IMR-90 (cell line): ENCODE data around the gene KTI12. TPM values are rescaled to one million over a fixed set of nuclear protein-coding genes. Genes with fewer than 3 reads are reported as not detected.
A peak's percentile ranks its signal among the peaks of the same experiment; 100 is the strongest.

Experiments
- ATAC-seq: fragments of 200-7000 bp; cut with Tn5 transposase; 2 replicates; pipeline ENCODE4 v1.9.1; 2020; ENCODE audit warnings: low read depth, mild to moderate bottlenecking, moderate library complexity
- Bru-seq: library from RNA; stranded (reverse); fragments of 400-500 nt; gene quantifications from one replicate; lab custom pipeline; 2021; lab: Mats Ljungman, UMichigan
- BruChase-seq, 2 experiments: library from RNA; stranded (reverse); fragments of 400-500 nt; gene quantifications; one replicate each; lab custom pipeline; 2021; lab: Mats Ljungman, UMichigan
- BruUV-seq: library from RNA; stranded (reverse); fragments of 400-500 nt; replicated peaks from 2 replicates; lab custom pipeline; 2021; lab: Mats Ljungman, UMichigan
- CTCF ChIA-PET: fragments of 300-600 bp; formaldehyde crosslinking; extraction: SDS; loops from one replicate; lab custom pipeline; 2021; ENCODE audit warnings: antibody characterized with exemption; lab: Yijun Ruan, JAX
- POLR2A ChIA-PET: fragments of 300-600 bp; sonication (Branson Sonifier 250); formaldehyde crosslinking; loops from one replicate; lab custom pipeline; 2022; ENCODE audit warnings: antibody characterized with exemption; ENCODE audit not compliant: unreplicated experiment; lab: Charles Lee
- DNase-seq: peaks from one replicate; pipeline ENCODE4 v3.0.0; 2013
- H2AFZ ChIP-seq: replicated peaks from 2 replicates; pipeline ENCODE3; 2013; ENCODE audit warnings: low read length, mild to moderate bottlenecking; ENCODE audit not compliant: poor library complexity
- H2AK5ac ChIP-seq: 2 replicates; pipeline ENCODE4 v1.6.1; 2013; ENCODE audit warnings: low read depth, low read length, inconsistent platforms
- H2AK9ac ChIP-seq: replicated peaks from 2 replicates; pipeline ENCODE3; 2013; ENCODE audit warnings: mild to moderate bottlenecking, low read depth, low read length, moderate library complexity; ENCODE audit not compliant: poor library complexity
- H2BK120ac ChIP-seq: 2 replicates; pipeline ENCODE4 v1.6.1; 2013; ENCODE audit warnings: low read depth, low read length, inconsistent platforms
- H2BK15ac ChIP-seq: 3 replicates; pipeline ENCODE4 v1.6.1; 2013; ENCODE audit warnings: low read depth, low read length, inconsistent platforms
- H2BK20ac ChIP-seq: 2 replicates; pipeline ENCODE4 v1.6.1; 2013; ENCODE audit warnings: low read depth, mild to moderate bottlenecking, inconsistent platforms, low read length, moderate library complexity
- H2BK5ac ChIP-seq: 2 replicates; pipeline ENCODE4 v1.6.1; 2013; ENCODE audit warnings: mild to moderate bottlenecking, low read depth, low read length, inconsistent platforms; ENCODE audit not compliant: poor library complexity, severe bottlenecking
- H3K14ac ChIP-seq: replicated peaks from 2 replicates; pipeline ENCODE4 v1.6.1; 2013; ENCODE audit warnings: low read depth, low read length, inconsistent platforms
- H3K18ac ChIP-seq: 2 replicates; pipeline ENCODE4 v1.6.1; 2013; ENCODE audit warnings: low read depth, low read length, control low read depth
- H3K23ac ChIP-seq: 2 replicates; pipeline ENCODE4 v1.6.1; 2013; ENCODE audit warnings: low read depth, low read length, inconsistent platforms
- H3K27ac ChIP-seq: 2 replicates; pipeline ENCODE4 v1.5.1; 2013; ENCODE audit warnings: mild to moderate bottlenecking, control low read depth, low read length; ENCODE audit not compliant: insufficient read depth
- H3K27me3 ChIP-seq: 2 replicates; pipeline ENCODE4 v1.6.1; 2013; ENCODE audit warnings: low read length; ENCODE audit not compliant: control insufficient read depth, insufficient read depth
- H3K36me3 ChIP-seq: 2 replicates; pipeline ENCODE4 v1.6.1; 2013; ENCODE audit warnings: low read length, mixed read lengths; ENCODE audit not compliant: control insufficient read depth, insufficient read depth
- H3K4ac ChIP-seq: 2 replicates; pipeline ENCODE4 v1.6.1; 2013; ENCODE audit warnings: low read depth, low read length, inconsistent platforms
- H3K4me1 ChIP-seq: 2 replicates; pipeline ENCODE4 v1.6.1; 2013; ENCODE audit warnings: low read length, mixed read lengths; ENCODE audit not compliant: control insufficient read depth, insufficient read depth
- H3K4me2 ChIP-seq: 2 replicates; pipeline ENCODE4 v1.6.1; 2013; ENCODE audit warnings: low read depth, mild to moderate bottlenecking, control low read depth, low read length, moderate library complexity
- H3K4me3 ChIP-seq: 2 replicates; pipeline ENCODE4 v1.5.1; 2013; ENCODE audit warnings: low read depth, mild to moderate bottlenecking, control low read depth, low read length, moderate library complexity; ENCODE audit not compliant: insufficient read depth
- H3K56ac ChIP-seq: 2 replicates; pipeline ENCODE4 v1.6.1; 2013; ENCODE audit warnings: low read length, inconsistent platforms; ENCODE audit not compliant: insufficient read depth; ENCODE audit errors: extremely low read depth
- H3K79me1 ChIP-seq, 2 experiments: 2 replicates each; pipeline ENCODE4 v1.6.1; 2013; ENCODE audit warnings: low read length in 2 of 2, inconsistent platforms in 1 of 2, low read depth in 1 of 2
- H3K9ac ChIP-seq: 2 replicates; pipeline ENCODE4 v1.6.1; 2013; ENCODE audit warnings: low read depth, low read length, control low read depth
- H3K9me1 ChIP-seq: 2 replicates; pipeline ENCODE4 v1.6.1; 2013; ENCODE audit warnings: low read length, inconsistent platforms; ENCODE audit not compliant: insufficient read depth
- H3K9me3 ChIP-seq: 2 replicates; pipeline ENCODE4 v1.6.1; 2013; ENCODE audit warnings: low read length; ENCODE audit not compliant: control insufficient read depth, insufficient read depth
- H4K20me1 ChIP-seq: 2 replicates; pipeline ENCODE4 v1.6.1; 2013; ENCODE audit warnings: low read length, inconsistent platforms; ENCODE audit not compliant: insufficient read depth
- H4K5ac ChIP-seq: 2 replicates; pipeline ENCODE4 v1.6.1; 2013; ENCODE audit warnings: mild to moderate bottlenecking, low read depth, low read length, control low read depth
- H4K8ac ChIP-seq, 2 experiments: 2 replicates each; pipeline ENCODE4 v1.6.1; 2013; ENCODE audit warnings: low read depth in 2 of 2, low read length in 2 of 2, control low read depth in 1 of 2, inconsistent platforms in 1 of 2
- H4K91ac ChIP-seq: 2 replicates; pipeline ENCODE4 v1.6.1; 2013; ENCODE audit warnings: low read depth, low read length, inconsistent platforms; ENCODE audit not compliant: insufficient read depth
- BHLHE40 ChIP-seq: fragments of 150-350 bp; IDR thresholded peaks from 2 replicates; pipeline ENCODE4 v1.6.1; 2016; ENCODE audit warnings: mild to moderate bottlenecking, low read depth, low read length
- MXI1 ChIP-seq: IDR thresholded peaks from 2 replicates; pipeline ENCODE4 v1.6.1; 2012; ENCODE audit warnings: low read depth, mild to moderate bottlenecking, low read length, moderate library complexity, borderline replicate concordance
- POLR2A ChIP-seq: IDR thresholded peaks from 2 replicates; pipeline ENCODE4 v1.6.1; 2012; ENCODE audit warnings: mild to moderate bottlenecking, low read depth, low read length
- RAD21 ChIP-seq: IDR thresholded peaks from 2 replicates; pipeline ENCODE4 v1.6.1; 2012; ENCODE audit warnings: low read length, improper control_type of control experiment
- WGBS, 2 experiments: methylation state at CpG; one replicate each; pipeline versions ENCODE4 v1.1.5 to v1.1.7; 2013; ENCODE audit warnings: missing lambda C conversion rate in 2 of 2; ENCODE audit not compliant: insufficient read length in 1 of 2; ENCODE audit errors: extremely low coverage in 2 of 2; 5-methylcytosine and 5-hydroxymethylcytosine counted together
- dilution Hi-C: fragments of 300-500 bp; cut with HindIII; formaldehyde crosslinking; loops from one replicate; pipeline ENCODE4 v1.14.3; 2018; ENCODE audit warnings: low sequenced_read_pairs; ENCODE audit not compliant: unreplicated experiment
- in situ Hi-C: fragments of 300-500 bp; cut with MboI; formaldehyde crosslinking; loops from 3 replicates; pipeline ENCODE4 v1.14.3; 2019; ENCODE audit warnings: low sequenced_read_pairs, inconsistent platforms, mixed read lengths
- intact Hi-C: fragments of 100-400 bp; cut with micrococcal nuclease; formaldehyde crosslinking; loops from 2 replicates; pipeline ENCODE4 v1.10.0; 2022
- long read RNA-seq: library from polyadenylated mRNA; unstranded; transcript quantifications from one replicate; pipeline ENCODE4 v2.0.0, GENCODE V29; 2021; ENCODE audit not compliant: unreplicated experiment
- polyA plus RNA-seq, 3 experiments: library from polyadenylated mRNA; depleted of rRNA; stranded (reverse); fragments of >200 nt; gene quantifications; 2 replicates each; pipeline ENCODE4 v1.2.3, GENCODE V29; 2012; ENCODE audit warnings: low replicate concordance in 1 of 3
- total RNA-seq: library from RNA; depleted of rRNA; stranded (reverse); fragments of >200 nt; gene quantifications from 2 replicates; pipeline ENCODE4 v1.2.3, GENCODE V29; 2012; rRNA removed
- TF ChIP-seq, protein P1 (sequence below): fragments of 150-350 bp; IDR thresholded peaks from 2 replicates; pipeline ENCODE4 v1.6.1; 2017; ENCODE audit warnings: mild to moderate bottlenecking, antibody characterized with exemption, low read length, low read depth

Gene KTI12
- 13.1 and 15.2 TPM in 2 replicates for total RNA-seq
- polyA plus RNA-seq (2012; rRNA removed): 16.3 and 18.3 TPM in 2 replicates
- 13.6 and 18.8 TPM in 2 replicates for polyA plus RNA-seq (2012; cell fraction: cytosol; rRNA removed)
- polyA plus RNA-seq (2012; cell fraction: nucleus; rRNA removed; ENCODE audit: low replicate concordance): 11.6 and 16.9 TPM in 2 replicates
- percentile 74 among the genes with signal in this experiment for Bru-seq, nascent RNA
- BruChase-seq, experiment 1, labeled RNA remaining after a 6-hour chase: percentile 71 among the genes with signal in this experiment
- percentile 67 among the genes with signal in this experiment for BruChase-seq, experiment 2, labeled RNA remaining after a 2-hour chase
- long read RNA-seq, transcript KTI12-201 (1 exons, 1,714 nt): major isoform, 26 of 26 reads
- long read RNA-seq, partial matches to known transcripts: 0 of 26 reads
- long read RNA-seq, other reads (novel, unspliced or antisense): 0 of 26 reads

GRCh38 chr1:52033190-52034049 is at the start of gene KTI12:
Gene KTI12, minus strand, starts transcription at chr1:52033810. Its CDS starts 49 bp downstream, at chr1:52033761.
- 0 out of 2 replicates have a peak within 1 kb of the TSS, but pooled peaks have one; percentile 4 for H2BK120ac ChIP-seq
- H3K27ac ChIP-seq: peak within 1 kb of the TSS; percentile 93
- peaks cover 18% of the 10 kb centered on the region for H4K20me1 ChIP-seq
- H3K56ac ChIP-seq: peak within 1 kb of the TSS; percentile 72
- peak within 1 kb of the TSS; percentile 59 for H2AK9ac ChIP-seq
- peak within 1 kb of the TSS; percentile 87 for H3K14ac ChIP-seq
- H4K8ac ChIP-seq: peak within 1 kb of the TSS; percentile 86 to 99
- TF ChIP-seq BHLHE40 (no peak), POLR2A (peak; percentile 74), MXI1 (peak; percentile 86; the same call in 1 of the 2 replicates), RAD21 (no peak)
- TF ChIP-seq, protein P1, sequence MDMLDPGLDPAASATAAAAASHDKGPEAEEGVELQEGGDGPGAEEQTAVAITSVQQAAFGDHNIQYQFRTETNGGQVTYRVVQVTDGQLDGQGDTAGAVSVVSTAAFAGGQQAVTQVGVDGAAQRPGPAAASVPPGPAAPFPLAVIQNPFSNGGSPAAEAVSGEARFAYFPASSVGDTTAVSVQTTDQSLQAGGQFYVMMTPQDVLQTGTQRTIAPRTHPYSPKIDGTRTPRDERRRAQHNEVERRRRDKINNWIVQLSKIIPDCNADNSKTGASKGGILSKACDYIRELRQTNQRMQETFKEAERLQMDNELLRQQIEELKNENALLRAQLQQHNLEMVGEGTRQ: 0 out of 2 replicates have a peak, but pooled peaks have one; percentile 24
- H3K9ac ChIP-seq: peak within 1 kb of the TSS; percentile 83
- intact Hi-C loops: no loop called here
- H3K27me3 ChIP-seq: no peaks in the 10 kb centered on the region
- POLR2A ChIA-PET: no interaction called here
- H3K18ac ChIP-seq: peak within 1 kb of the TSS; percentile 32
- H2AFZ ChIP-seq: peak within 1 kb of the TSS; percentile 99
- ATAC-seq: peak; percentile 85
- dilution Hi-C loops: no loop called here
- H3K4me1 ChIP-seq: peaks cover 7% of the 10 kb centered on the region
- peak within 1 kb of the TSS; percentile 90 for H3K4me3 ChIP-seq
- H2AK5ac ChIP-seq: peak within 1 kb of the TSS; percentile 96
- no peak within 1 kb of the TSS for H2BK20ac ChIP-seq
- H3K4ac ChIP-seq: peak within 1 kb of the TSS; percentile 76
- H4K91ac ChIP-seq: peak within 1 kb of the TSS; percentile 51; the same call in 1 of the 2 replicates
- no peak within 1 kb of the TSS for H2BK15ac ChIP-seq
- peaks cover 19 to 50% of the 10 kb centered on the region in 2 experiments for H3K79me1 ChIP-seq
- in situ Hi-C loops: no loop called here
- H3K23ac ChIP-seq: peak within 1 kb of the TSS; percentile 82
- H4K5ac ChIP-seq: peak within 1 kb of the TSS; percentile 90
- peak within 1 kb of the TSS; percentile 90 for H2BK5ac ChIP-seq
- H3K4me2 ChIP-seq: peak within 1 kb of the TSS; percentile 83
- H3K36me3 ChIP-seq: 0 out of 2 replicates have a peak, but pooled peaks cover 1% of the 10 kb centered on the region
- WGBS, 2 experiments: 0% methylated on average over 42 of the region's 78 CpGs; no CpG with 5 or more reads in 1 of the 2 experiments
- H3K9me1 ChIP-seq: peaks cover 6% of the 10 kb centered on the region; the same call in 1 of the 2 replicates
- DNase-seq: peak; percentile 92
- no peaks in the 10 kb centered on the region for H3K9me3 ChIP-seq
- BruUV-seq: no TSS peak
- CTCF ChIA-PET: interaction anchor here (1.0 kb wide), 1 partner anchor 127 kb away, joined by 3 read pairs; no protein-coding TSS in a partner anchor
